K562 (cell line): Measurements from ENCODE around the gene CXCR5. TPM values are rescaled to one million over a fixed set of nuclear protein-coding genes. Genes with fewer than 3 reads are reported as not detected.

Source experiments
- CBX8 ChIP-seq: fragments of 200-600 bp; sonication (generic); IDR thresholded peaks from 2 replicates; pipeline ENCODE4 v1.6.1; 2012; ENCODE audit warnings: borderline replicate concordance, mixed run types, low read depth, mild to moderate bottlenecking, moderate library complexity, mixed read lengths, low read length, control low read depth, inconsistent platforms; ENCODE audit not compliant: poor library complexity, severe bottlenecking; ENCODE audit errors: extremely low read depth
- FOXM1 ChIP-seq, 2 experiments: fragments of 450-650 bp in 1 of 2; sonication (generic) in 1 of 2; formaldehyde crosslinking in 1 of 2; IDR thresholded peaks; 2 replicates each; pipeline versions ENCODE4 v1.6.1 to v1.9.0; 2017 to 2022; ENCODE audit warnings: low read depth in 2 of 2, mild to moderate bottlenecking in 2 of 2, missing genetic modification reagents in 1 of 2, moderate library complexity in 1 of 2
- MEIS2 ChIP-seq: fragments of 450-650 bp; IDR thresholded peaks from 2 replicates; pipeline ENCODE4 v1.6.1; 2014; ENCODE audit warnings: mild to moderate bottlenecking; ENCODE audit not compliant: partially characterized antibody
- polyA plus RNA-seq, 8 experiments: library from polyadenylated mRNA; depleted of rRNA in 4 of 8; stranded (reverse) in 5 of 8; unstranded in 3 of 8; fragments of >200 nt; fragmentation: Nextera tagmentation in 2 of 8; fragmentation: Illumina TruSeq in 1 of 8; extraction: Ambion mirVana in 2 of 8; extraction: Trizol in 1 of 8; gene quantifications; 2 replicates each; pipeline versions ENCODE4 v1.2.1 to v1.2.3, GENCODE V29; 2011 to 2014; ENCODE audit warnings: inconsistent platforms in 1 of 8, missing spikeins in 1 of 8
- total RNA-seq, 7 experiments: library from RNA; depleted of rRNA in 6 of 7; stranded (reverse); fragments of >200 nt in 6 of 7; fragmentation: Illumina TruSeq in 2 of 7; extraction: Trizol in 2 of 7; gene quantifications; 2 replicates each; pipeline versions ENCODE4 v1.2.1 to v1.2.3, GENCODE V29; 2011 to 2021; ENCODE audit warnings: low replicate concordance in 1 of 7
- TF ChIP-seq, protein P1 (sequence below), 2 experiments: fragments of 450-650 bp; formaldehyde crosslinking in 1 of 2; IDR thresholded peaks; 2 replicates each; pipeline versions ENCODE4 v1.4.0 to v1.6.1; 2014 to 2020; ENCODE audit warnings: mild to moderate bottlenecking in 2 of 2, borderline replicate concordance in 1 of 2, low read depth in 1 of 2

The CXCR5 gene
- total and polyA plus RNA-seq, 9 of the 15 experiments (the other 6 are each of a cell fraction or from before 2014, with no cell fraction given) = 0.03 to 0.06 TPM; not detected in 7

DNA sequence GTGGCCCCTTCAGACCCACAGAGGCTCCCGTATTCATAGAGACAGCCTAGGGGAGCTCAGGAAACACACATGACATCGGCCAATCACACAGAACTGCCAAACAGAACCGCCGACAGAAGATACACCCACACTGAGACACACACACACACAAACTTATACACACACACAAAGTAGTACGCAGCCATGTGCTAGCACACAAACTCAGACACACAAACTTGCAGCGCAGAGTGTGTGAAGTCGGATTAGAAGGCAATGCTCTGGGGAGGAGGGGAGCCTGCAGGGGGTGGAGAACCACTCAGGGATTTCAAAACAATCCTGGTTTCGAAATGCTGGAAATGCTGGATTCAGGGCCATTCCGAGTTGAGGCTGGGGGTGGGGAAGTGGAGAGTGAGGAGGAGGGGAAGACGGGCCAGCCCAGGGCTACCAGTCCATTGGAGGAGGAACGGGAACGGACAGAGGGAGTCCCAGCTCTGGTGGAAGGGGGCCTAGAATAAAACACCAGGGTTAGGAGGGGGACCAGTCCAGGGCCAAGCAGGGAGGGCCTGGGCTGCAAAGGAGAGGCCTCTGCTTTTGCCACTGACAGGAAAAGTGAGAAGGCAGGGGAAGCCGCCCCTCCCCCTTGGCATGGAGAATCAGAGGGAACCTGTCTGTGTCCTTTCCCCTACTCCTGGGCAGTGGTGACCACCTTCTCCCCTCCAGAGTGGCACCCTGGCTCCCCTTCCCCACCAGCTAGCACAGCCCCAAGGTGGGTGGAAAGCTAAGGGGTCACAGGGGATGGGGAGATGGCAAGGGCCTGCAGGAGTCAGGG, 37.6 kb downstream of the CXCR5 start (continued):
- TF ChIP-seq MEIS2 = no peak
- no peak for TF ChIP-seq FOXM1 (IDR thresholded peaks at IDR 0.05; ENCODE audit: low read depth)
- TF ChIP-seq FOXM1 (CRISPR knock-in tag; IDR thresholded peaks at IDR 0.05; ENCODE audit: low read depth) = no peak
- TF ChIP-seq CBX8 = no peak
- TF ChIP-seq, protein P1, sequence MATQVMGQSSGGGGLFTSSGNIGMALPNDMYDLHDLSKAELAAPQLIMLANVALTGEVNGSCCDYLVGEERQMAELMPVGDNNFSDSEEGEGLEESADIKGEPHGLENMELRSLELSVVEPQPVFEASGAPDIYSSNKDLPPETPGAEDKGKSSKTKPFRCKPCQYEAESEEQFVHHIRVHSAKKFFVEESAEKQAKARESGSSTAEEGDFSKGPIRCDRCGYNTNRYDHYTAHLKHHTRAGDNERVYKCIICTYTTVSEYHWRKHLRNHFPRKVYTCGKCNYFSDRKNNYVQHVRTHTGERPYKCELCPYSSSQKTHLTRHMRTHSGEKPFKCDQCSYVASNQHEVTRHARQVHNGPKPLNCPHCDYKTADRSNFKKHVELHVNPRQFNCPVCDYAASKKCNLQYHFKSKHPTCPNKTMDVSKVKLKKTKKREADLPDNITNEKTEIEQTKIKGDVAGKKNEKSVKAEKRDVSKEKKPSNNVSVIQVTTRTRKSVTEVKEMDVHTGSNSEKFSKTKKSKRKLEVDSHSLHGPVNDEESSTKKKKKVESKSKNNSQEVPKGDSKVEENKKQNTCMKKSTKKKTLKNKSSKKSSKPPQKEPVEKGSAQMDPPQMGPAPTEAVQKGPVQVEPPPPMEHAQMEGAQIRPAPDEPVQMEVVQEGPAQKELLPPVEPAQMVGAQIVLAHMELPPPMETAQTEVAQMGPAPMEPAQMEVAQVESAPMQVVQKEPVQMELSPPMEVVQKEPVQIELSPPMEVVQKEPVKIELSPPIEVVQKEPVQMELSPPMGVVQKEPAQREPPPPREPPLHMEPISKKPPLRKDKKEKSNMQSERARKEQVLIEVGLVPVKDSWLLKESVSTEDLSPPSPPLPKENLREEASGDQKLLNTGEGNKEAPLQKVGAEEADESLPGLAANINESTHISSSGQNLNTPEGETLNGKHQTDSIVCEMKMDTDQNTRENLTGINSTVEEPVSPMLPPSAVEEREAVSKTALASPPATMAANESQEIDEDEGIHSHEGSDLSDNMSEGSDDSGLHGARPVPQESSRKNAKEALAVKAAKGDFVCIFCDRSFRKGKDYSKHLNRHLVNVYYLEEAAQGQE (IDR thresholded peaks at IDR 0.05; ENCODE audit: borderline replicate concordance) = no peak
- TF ChIP-seq, protein P1 (CRISPR knock-in tag; IDR thresholded peaks at IDR 0.05; ENCODE audit: low read depth) = no peak
- TF ChIP-seq, all 486 proteins: peak for 12
